Suprapubic skin (tissue), 4 donors: ENCODE measurements around the gene SLC25A11. TPM values are rescaled to one million over a fixed set of nuclear protein-coding genes. Genes with fewer than 3 reads are reported as not detected.

Source experiments
- DNase-seq, 2 donors: peaks; one replicate each; pipeline ENCODE4 v3.0.0-alpha.2; 2019; ENCODE audit warnings: low spot score in 2 of 2
- H3K27ac ChIP-seq: fragments of 200-600 bp; sonication (generic); one replicate; pipeline ENCODE4 v1.5.1; 2019
- H3K27me3 ChIP-seq: fragments of 200-600 bp; sonication (generic); one replicate; pipeline ENCODE4 v1.5.1; 2019
- H3K36me3 ChIP-seq: fragments of 200-600 bp; sonication (generic); one replicate; pipeline ENCODE4 v1.5.1; 2019
- H3K4me1 ChIP-seq: fragments of 200-600 bp; sonication (generic); one replicate; pipeline ENCODE4 v1.5.1; 2019
- H3K4me3 ChIP-seq: fragments of 200-600 bp; sonication (generic); one replicate; pipeline ENCODE4 v1.5.1; 2019; ENCODE audit warnings: mild to moderate bottlenecking
- H3K9me3 ChIP-seq: fragments of 200-600 bp; sonication (generic); one replicate; pipeline ENCODE4 v1.5.1; 2019
- EP300 ChIP-seq: sonication (generic); formaldehyde crosslinking; IDR thresholded peaks from one replicate; pipeline ENCODE4 v1.6.1; 2017; ENCODE audit warnings: antibody characterized with exemption
- POLR2A ChIP-seq, 2 donors: fragments of 450-650 bp; IDR thresholded peaks; one replicate each; pipeline ENCODE4 v1.6.1; 2017; ENCODE audit warnings: antibody characterized with exemption in 2 of 2, mild to moderate bottlenecking in 2 of 2, moderate library complexity in 2 of 2
- POLR2AphosphoS5 ChIP-seq, 3 donors: sonication (generic); formaldehyde crosslinking; IDR thresholded peaks; one replicate each; pipeline ENCODE4 v1.6.1; 2017; ENCODE audit warnings: antibody characterized with exemption in 3 of 3
- WGBS: methylation state at CpG from one replicate; pipeline ENCODE4 v1.1.5; 2018; 5-methylcytosine and 5-hydroxymethylcytosine counted together
- total RNA-seq, 4 donors: library from RNA; depleted of rRNA; stranded (reverse); fragments of >200 nt; gene quantifications; one replicate each; pipeline ENCODE4 v1.1.0, GENCODE V29; 2016
- TF ChIP-seq, protein P1 (sequence below), 2 donors: fragments of 200-600 bp in 1 of 2; fragments of 450-650 bp in 1 of 2; sonication (generic) in 1 of 2; IDR thresholded peaks; one replicate each; pipeline ENCODE4 v1.5.1; 2016 to 2019; ENCODE audit warnings: antibody characterized with exemption in 2 of 2, mild to moderate bottlenecking in 1 of 2, moderate library complexity in 1 of 2

The SLC25A11 gene
- total RNA-seq, 4 donors from 2014 or later, result 35.7 to 74.3 (median 41.6) TPM

DNA sequence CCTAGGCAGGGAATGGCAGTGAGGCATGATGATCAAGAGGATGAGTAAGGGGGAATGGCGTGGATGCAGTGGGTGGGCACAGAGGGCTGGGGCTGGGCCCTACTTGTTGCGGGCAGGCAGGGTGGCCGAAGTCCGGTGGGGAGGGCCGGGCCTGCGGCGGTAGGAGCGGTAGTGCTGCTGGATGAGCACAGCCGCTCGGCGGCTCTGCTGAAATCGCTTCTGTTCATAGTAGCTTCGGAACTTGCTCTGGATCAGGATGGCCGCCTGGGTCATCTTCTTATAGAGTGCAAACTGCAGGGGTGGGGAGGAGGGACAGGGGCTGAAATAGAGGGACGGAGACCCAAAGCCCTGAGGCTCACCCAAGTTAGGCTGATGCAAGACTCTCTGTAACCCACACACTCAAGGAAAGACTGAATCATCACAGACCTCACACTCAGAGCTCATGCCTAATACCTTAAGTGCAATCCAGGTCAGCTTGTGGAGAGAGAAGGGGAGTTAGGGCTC lies 29.3 kb upstream of the SLC25A11 start:
- Histone ChIP-seq H3K4me1 (peaks cover 38% of the 10 kb centered on the region), H3K36me3 (peaks cover 42% of the 10 kb centered on the region), H3K27ac (peak overlapping the region; percentile 90), H3K27me3 (no peaks in the 10 kb centered on the region), H3K4me3 (peak overlapping the region; percentile 55), H3K9me3 (no peaks in the 10 kb centered on the region)
- 90% methylated on average over 15 of the region's 15 CpGs for WGBS
- no peak for DNase-seq
- TF ChIP-seq EP300, result no peak
- no peak for TF ChIP-seq POLR2A (IDR thresholded peaks at IDR 0.05)
- TF ChIP-seq, protein P1, sequence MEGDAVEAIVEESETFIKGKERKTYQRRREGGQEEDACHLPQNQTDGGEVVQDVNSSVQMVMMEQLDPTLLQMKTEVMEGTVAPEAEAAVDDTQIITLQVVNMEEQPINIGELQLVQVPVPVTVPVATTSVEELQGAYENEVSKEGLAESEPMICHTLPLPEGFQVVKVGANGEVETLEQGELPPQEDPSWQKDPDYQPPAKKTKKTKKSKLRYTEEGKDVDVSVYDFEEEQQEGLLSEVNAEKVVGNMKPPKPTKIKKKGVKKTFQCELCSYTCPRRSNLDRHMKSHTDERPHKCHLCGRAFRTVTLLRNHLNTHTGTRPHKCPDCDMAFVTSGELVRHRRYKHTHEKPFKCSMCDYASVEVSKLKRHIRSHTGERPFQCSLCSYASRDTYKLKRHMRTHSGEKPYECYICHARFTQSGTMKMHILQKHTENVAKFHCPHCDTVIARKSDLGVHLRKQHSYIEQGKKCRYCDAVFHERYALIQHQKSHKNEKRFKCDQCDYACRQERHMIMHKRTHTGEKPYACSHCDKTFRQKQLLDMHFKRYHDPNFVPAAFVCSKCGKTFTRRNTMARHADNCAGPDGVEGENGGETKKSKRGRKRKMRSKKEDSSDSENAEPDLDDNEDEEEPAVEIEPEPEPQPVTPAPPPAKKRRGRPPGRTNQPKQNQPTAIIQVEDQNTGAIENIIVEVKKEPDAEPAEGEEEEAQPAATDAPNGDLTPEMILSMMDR (IDR thresholded peaks at IDR 0.05), result no peak
- no peak for TF ChIP-seq POLR2AphosphoS5 (IDR thresholded peaks at IDR 0.05)

DNA sequence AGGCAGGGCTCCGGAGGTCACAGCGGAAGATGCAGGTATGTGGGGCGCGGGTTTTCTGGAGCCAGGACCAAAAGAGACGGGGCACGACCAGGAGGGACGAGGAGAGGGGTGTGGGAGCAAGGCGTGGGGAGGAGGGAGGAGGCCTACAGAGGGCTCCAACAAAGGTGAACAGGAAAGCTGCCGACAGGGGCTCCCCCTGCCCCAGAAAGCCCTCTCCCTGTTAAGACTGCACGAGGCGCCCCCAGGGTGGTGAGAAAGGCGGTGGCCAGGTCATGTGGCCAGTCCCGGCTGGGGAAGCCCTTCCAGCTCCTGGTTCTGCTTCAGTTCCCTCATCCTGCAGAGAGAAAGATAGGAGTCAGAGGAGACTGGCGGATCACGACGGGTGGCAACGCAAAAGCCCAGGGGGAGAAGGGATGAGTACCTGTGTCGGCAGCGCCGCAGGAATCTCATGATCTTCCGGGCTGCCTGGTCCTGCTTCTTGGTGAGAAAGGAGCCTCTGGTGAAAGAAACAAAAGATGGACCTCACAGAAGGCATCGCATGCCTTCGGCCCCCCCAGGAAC lies 28.7 kb upstream of the SLC25A11 start:
- peaks cover 38% of the 10 kb centered on the region for H3K4me1 ChIP-seq
- H3K4me3 ChIP-seq, result peak overlapping the region; percentile 55
- no peaks in the 10 kb centered on the region for H3K27me3 ChIP-seq
- TF ChIP-seq EP300 (no peak), POLR2A (IDR thresholded peaks at IDR 0.05) (no peak), POLR2AphosphoS5 (IDR thresholded peaks at IDR 0.05) (no peak)
- WGBS, result 32% methylated on average over 23 of the region's 23 CpGs
- H3K36me3 ChIP-seq, result peaks cover 36% of the 10 kb centered on the region
- DNase-seq, result no peak
- peak overlapping the region; percentile 90 for H3K27ac ChIP-seq
- H3K9me3 ChIP-seq, result no peaks in the 10 kb centered on the region

DNA sequence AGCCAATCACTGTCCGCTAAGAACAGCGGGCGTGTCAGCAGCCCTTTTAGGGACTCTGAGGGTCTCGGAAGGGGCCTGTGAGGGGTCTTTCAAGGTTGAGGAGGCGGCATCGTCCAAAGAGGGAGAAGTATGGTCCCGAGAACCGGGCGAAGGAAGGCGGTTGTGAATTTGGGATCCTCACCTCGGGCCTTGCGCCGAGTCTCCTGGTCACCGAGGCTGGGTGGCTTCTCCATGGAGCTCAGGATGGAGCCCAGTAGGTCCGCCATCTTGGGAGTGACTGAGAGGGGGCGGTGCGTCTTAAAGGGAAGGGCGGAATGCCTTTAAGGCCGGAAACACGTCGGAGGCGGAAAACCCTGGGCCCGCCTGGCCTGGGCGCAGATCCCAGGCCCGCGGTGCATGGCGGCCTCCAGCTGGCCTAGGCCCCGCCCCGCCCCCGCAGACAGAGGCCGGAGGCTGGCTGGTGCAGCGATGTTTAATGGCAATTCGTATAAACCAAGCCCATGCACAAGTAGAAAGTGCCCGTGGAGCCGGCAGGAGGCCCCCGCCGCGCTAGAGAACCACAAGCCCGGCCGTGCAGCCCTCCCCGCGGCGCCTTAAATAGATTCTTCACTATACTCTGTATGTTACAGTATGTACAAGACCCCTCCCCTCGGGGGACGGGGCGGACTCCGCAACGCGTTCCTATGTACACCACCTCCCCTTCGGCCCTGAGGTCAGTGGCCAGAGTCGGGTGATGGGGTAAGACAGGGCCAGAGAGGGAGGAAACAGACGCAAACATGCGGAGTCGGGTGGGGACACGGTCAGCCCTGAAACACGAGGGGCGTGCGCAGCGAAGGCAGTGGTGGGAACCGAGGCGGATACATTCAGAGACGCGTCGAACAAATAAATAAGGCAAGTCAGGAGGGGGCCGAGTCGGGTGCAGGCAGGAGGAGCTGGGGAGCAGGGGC lies 28.0 kb upstream of the SLC25A11 start, which contains the start of gene SPAG7:
Gene SPAG7, minus strand, starts transcription at position 279 of the 947 bp plus-strand sequence. Its CDS starts 13 bp downstream, at position 266.
- 2% methylated on average over 47 of the region's 66 CpGs for WGBS
- no peaks in the 10 kb centered on the region for H3K9me3 ChIP-seq
- peak; percentile 96 to 98 for DNase-seq
- H3K36me3 ChIP-seq, result peaks cover 29% of the 10 kb centered on the region
- no peaks in the 10 kb centered on the region for H3K27me3 ChIP-seq
- peak within 1 kb of the TSS; percentile 55 for H3K4me3 ChIP-seq
- H3K27ac ChIP-seq, result peak within 1 kb of the TSS; percentile 90
- peaks cover 38% of the 10 kb centered on the region for H3K4me1 ChIP-seq
- TF ChIP-seq POLR2A (IDR thresholded peaks at IDR 0.05) (peak in 1 of 2 donors; percentile 43), POLR2AphosphoS5 (IDR thresholded peaks at IDR 0.05) (peak; percentile 67 to 93 (median 78))
- TF ChIP-seq, protein P1 (IDR thresholded peaks at IDR 0.05), result no peak

DNA sequence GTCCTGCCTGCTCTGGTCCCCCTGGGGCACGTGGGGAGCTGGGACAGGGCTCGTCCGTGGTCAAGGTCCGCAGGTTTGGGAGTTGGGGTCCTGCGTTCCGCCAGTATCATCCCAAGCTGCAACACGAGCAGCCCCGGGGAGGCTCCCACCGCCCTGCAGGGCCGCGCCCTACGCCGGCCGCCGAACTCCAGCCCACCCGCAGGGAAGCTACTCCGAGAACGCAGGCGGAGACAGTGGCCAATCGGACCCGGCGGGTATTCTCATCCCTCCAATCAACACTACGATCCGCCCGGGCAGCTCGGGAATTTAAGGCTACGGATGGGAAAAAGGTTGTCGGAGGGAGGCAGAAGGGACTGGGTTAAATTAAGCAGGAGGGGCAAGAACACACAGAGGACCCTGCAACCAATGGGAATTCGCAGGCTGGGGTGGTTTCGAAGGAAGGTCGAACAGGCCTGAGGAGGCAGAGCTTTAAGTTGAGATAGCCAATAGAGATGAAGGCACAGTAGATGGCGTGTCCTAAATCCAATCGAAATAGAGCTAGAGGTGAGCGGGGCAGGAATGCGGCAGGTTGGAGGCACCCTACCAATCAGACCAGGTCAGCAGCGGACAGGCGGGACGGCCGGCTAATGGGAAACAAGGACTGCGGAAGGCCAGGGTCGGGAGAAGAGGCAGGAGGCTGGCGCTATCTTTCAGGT lies 27.1 kb upstream of the SLC25A11 start:
- H3K27me3 ChIP-seq, result no peaks in the 10 kb centered on the region
- WGBS, result under 1% methylated on average over 36 of the region's 42 CpGs
- DNase-seq, result peak; percentile 99
- peaks cover 21% of the 10 kb centered on the region for H3K36me3 ChIP-seq
- H3K4me3 ChIP-seq, result peak overlapping the region; percentile 55
- peaks cover 38% of the 10 kb centered on the region for H3K4me1 ChIP-seq
- TF ChIP-seq, protein P1 (IDR thresholded peaks at IDR 0.05), result no peak
- TF ChIP-seq POLR2AphosphoS5 (IDR thresholded peaks at IDR 0.05), result no peak
- peak overlapping the region; percentile 90 for H3K27ac ChIP-seq
- no peaks in the 10 kb centered on the region for H3K9me3 ChIP-seq

DNA sequence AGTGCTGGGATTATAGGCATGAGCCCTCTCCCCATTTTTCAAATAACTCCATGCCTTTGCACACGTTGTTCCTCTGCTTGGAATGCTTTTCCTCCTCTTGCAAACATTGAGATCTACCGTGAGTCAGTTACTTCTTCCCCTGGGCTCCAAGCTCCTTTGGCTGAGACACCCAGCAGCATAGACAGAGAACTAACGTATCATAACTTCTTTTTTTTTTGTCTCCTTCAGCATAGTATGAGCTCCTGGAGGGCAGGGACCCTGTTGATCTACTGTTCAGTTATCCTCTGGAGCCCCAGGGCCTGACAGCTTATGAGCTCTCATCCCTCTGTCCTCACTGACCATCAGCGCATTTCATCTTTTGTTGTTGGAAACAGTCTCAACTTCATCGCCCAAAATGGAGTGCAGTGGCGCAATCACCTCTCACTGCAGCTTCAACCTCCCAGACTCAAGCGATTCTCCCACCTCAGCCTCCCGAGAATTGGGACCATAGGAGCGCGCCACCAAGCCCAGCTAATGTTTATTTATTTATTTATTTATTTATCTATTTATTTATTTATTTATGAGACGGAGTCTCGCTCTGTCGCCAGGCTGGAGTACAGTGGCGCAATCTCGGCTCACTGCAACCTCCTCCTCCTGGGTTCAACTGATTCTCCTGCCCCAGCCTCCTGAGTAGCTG lies 25.6 kb upstream of the SLC25A11 start:
- TF ChIP-seq, protein P1 (IDR thresholded peaks at IDR 0.05), result no peak
- TF ChIP-seq POLR2A (IDR thresholded peaks at IDR 0.05), result no peak
- Histone ChIP-seq H3K36me3 (peaks cover 15% of the 10 kb centered on the region), H3K27me3 (no peaks in the 10 kb centered on the region), H3K4me3 (no peak overlapping the region), H3K27ac (peak overlapping the region; percentile 85), H3K4me1 (peaks cover 38% of the 10 kb centered on the region), H3K9me3 (no peaks in the 10 kb centered on the region)
- WGBS, result 97% methylated on average over 15 of the region's 15 CpGs
- DNase-seq, result no peak
